SW 1271 (cell line): ENCODE data around the gene LIFR.

Experiments
- DNase-seq, 2 experiments: peaks; one replicate each; lab custom pipeline; 2025; lab: John Stamatoyannopoulos, UW

The LIFR gene

GRCh38 chr5:38441453-38442246 lies 114.8 kb downstream of the LIFR start:
- peak; percentile 85 to 94 for DNase-seq

- no peak for DNase-seq
Measured at GRCh38 chr5:38438757-38439156, 117.7 kb downstream of the LIFR start.

- no peak for DNase-seq
Measured at GRCh38 chr5:38434966-38435705, 121.3 kb downstream of the LIFR start.

GRCh38 chr5:38433160-38433861 lies 123.1 kb downstream of the LIFR start:
- DNase-seq = no peak

GRCh38 chr5:38431242-38431853 lies 125.1 kb downstream of the LIFR start:
- no peak for DNase-seq

GRCh38 chr5:38426986-38427950 lies 129.2 kb downstream of the LIFR start:
- DNase-seq = no peak

- DNase-seq = no peak
Measured at GRCh38 chr5:38426490-38426889, 130.0 kb downstream of the LIFR start.
